ENCODE measurements around the gene CAMK1D.
"Not testable (repeated sequence)": the region's sequence is repeated elsewhere in the genome, so short reads cannot be mapped to it uniquely, and the experiment has no call there.

The CAMK1D gene

GRCh38 chr10:12796401-12797160 lies 447.2 kb downstream of the CAMK1D start:
- no peak for DNase-seq (ENCODE audit: low read depth)

GRCh38 chr10:12797471-12798262 lies 448.3 kb downstream of the CAMK1D start:
- DNase-seq (ENCODE audit: low read depth) = peak; percentile 7

- DNase-seq (ENCODE audit: low read depth) = no peak
These were observed 449.8 kb downstream of the CAMK1D start for GRCh38 chr10:12799144-12799543.

- no peak for DNase-seq (ENCODE audit: low read depth)
These were observed 450.4 kb downstream of the CAMK1D start for GRCh38 chr10:12799714-12800113.

GRCh38 chr10:12800302-12800701 lies 451.0 kb downstream of the CAMK1D start:
- DNase-seq (ENCODE audit: low read depth) = peak; percentile 3

GRCh38 chr10:12801214-12802087 lies 452.1 kb downstream of the CAMK1D start:
- DNase-seq (ENCODE audit: low read depth) = no peak

GRCh38 chr10:12803776-12804175 lies 454.4 kb downstream of the CAMK1D start:
- DNase-seq (ENCODE audit: low read depth) = no peak

- no peak for DNase-seq (ENCODE audit: low read depth)
These were observed 457.1 kb downstream of the CAMK1D start for GRCh38 chr10:12806228-12807095.

- no peak for DNase-seq (ENCODE audit: low read depth)
These were observed 457.9 kb downstream of the CAMK1D start for GRCh38 chr10:12807096-12807755.

GRCh38 chr10:12808014-12808613 lies 458.8 kb downstream of the CAMK1D start:
- no peak for DNase-seq (ENCODE audit: low read depth)

GRCh38 chr10:12810046-12810445 lies 460.7 kb downstream of the CAMK1D start:
- DNase-seq (ENCODE audit: low read depth) = not testable (repeated sequence)

GRCh38 chr10:12811826-12812225 lies 462.5 kb downstream of the CAMK1D start:
- DNase-seq (ENCODE audit: low read depth) = no peak

GRCh38 chr10:12812571-12812970 lies 463.2 kb downstream of the CAMK1D start:
- no peak for DNase-seq (ENCODE audit: low read depth)

GRCh38 chr10:12814166-12814565 lies 464.8 kb downstream of the CAMK1D start:
- DNase-seq (ENCODE audit: low read depth) = no peak

GRCh38 chr10:12819071-12819470 lies 469.7 kb downstream of the CAMK1D start:
- no peak for DNase-seq (ENCODE audit: low read depth)

- no peak for DNase-seq (ENCODE audit: low read depth)
These were observed 470.3 kb downstream of the CAMK1D start for GRCh38 chr10:12819656-12820055.

- DNase-seq (ENCODE audit: low read depth) = no peak
These were observed 473.0 kb downstream of the CAMK1D start for GRCh38 chr10:12822126-12822892.

- no peak for DNase-seq (ENCODE audit: low read depth)
These were observed 473.5 kb downstream of the CAMK1D start for GRCh38 chr10:12822893-12823170.

- no peak for DNase-seq (ENCODE audit: low read depth)
These were observed 474.0 kb downstream of the CAMK1D start for GRCh38 chr10:12823328-12823727.

Measured in ELR (cell line).